ENCODE results near the gene GCNT1.
A peak's percentile ranks its signal among the peaks of the same experiment; 100 is the strongest.

The GCNT1 gene

DNA sequence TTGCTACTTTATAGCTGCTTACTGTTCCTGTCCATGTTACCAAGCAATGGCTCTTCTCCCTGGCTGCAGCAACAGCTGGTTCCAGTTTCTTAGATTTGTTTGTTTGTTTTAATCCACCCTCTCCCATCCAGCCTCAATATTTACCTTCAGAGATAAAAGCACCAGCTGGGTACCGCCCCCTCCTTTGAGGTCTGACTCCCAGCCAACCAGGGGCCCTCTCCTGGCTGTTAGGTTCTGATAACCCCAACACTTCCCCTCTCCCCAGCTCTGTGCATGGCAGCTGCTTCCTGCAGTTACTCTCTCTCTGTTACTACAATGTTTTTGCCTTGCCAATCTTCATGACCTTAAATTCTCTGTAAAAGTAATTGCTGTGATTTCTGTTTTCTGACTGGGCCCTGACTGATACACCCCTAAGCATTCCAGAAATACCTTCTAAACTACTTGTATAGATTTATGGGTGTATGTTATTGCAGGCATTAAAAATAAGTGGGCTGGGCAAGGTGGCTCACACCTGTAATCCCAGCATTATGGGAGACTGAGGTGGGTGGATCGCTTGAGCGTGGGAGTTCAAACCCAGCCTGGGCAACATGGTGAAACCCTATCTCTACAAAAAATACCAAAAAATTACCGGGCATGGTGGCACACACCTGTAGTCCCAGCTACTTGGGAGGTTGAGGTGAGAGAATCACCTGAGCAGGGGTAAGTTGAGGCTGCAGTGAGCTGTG is 2.6 kb upstream of the GCNT1 start:
- TF ChIP-seq, protein P1, sequence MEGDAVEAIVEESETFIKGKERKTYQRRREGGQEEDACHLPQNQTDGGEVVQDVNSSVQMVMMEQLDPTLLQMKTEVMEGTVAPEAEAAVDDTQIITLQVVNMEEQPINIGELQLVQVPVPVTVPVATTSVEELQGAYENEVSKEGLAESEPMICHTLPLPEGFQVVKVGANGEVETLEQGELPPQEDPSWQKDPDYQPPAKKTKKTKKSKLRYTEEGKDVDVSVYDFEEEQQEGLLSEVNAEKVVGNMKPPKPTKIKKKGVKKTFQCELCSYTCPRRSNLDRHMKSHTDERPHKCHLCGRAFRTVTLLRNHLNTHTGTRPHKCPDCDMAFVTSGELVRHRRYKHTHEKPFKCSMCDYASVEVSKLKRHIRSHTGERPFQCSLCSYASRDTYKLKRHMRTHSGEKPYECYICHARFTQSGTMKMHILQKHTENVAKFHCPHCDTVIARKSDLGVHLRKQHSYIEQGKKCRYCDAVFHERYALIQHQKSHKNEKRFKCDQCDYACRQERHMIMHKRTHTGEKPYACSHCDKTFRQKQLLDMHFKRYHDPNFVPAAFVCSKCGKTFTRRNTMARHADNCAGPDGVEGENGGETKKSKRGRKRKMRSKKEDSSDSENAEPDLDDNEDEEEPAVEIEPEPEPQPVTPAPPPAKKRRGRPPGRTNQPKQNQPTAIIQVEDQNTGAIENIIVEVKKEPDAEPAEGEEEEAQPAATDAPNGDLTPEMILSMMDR (IDR thresholded peaks at IDR 0.05; ENCODE audit: borderline replicate concordance, insufficient read depth, low read depth, low read length) = no peak
- no peak overlapping the region for H3K4me3 ChIP-seq (ENCODE audit: low read depth, low read length)

DNA sequence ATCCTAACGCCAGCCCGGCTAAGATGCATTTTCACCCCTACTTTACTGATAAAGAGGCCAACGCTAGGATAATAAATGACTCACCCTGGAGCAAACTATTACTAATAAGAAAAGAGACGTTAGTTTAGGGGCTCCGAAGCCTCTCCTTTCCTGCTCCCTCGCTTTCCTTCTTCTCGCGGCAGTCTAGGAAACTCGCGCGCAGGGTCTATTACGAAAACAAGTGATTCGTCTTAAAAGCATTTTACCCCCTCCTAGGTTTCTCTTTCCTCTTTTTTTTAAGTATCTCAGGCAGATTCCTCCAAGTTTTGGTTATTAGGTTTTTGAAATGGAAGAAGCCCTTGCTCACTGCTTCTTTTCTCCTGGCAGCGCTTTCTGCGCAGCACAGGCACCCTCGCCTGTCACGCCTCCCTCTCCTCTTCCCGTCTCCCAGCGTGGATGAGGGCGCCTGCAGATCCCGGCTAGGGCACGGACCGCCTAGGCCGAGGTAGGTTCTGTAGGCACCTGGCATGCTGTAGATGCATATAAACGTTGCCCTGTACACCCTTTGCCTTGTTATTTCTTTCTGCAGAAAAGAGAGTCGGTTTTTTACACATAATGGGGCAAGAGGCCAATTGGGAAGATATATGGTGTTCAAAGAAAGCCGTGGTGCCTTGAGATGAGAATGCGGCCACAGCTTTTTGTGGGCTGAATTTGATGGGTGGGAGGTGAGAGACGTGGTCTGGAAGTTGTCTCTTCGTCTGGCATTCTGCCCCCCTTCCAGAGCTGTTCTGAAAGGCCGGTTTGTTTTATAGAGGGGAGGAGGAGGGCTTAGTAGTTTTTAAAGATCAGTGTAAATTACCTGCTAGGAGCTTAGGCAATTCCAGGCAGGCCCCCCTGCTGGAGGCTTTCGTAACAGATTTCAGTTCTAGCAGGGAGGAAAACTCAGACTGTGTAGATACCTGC is 983 bp downstream of the GCNT1 start:
- TF ChIP-seq, protein P1 (IDR thresholded peaks at IDR 0.05; ENCODE audit: borderline replicate concordance, insufficient read depth, low read depth, low read length) = peak; percentile 30; the same call in 1 of the 2 replicates
- peak overlapping the region; percentile 91 for H3K4me3 ChIP-seq (ENCODE audit: low read depth, low read length)

DNA sequence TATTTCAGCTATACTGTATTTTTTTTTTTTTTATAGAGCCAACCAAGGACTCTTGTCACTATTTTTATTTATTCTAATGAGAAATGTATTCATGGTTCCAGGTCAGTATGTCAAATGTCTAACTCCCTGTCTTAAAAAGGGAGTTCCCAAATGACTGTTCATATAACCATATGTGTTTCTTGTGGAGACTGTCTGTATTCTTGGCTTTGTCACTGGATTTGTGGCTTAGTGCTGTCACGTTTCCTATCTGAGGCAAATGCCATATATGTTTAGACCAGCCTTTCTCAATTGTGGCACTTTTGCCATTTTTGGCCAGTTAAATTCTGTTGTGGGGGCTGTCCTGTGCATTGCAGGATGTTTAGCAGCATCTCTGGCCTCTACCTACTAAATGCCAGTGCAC is 3.1 kb downstream of the GCNT1 start:
- H3K4me3 ChIP-seq (ENCODE audit: low read depth, low read length) = no peak overlapping the region
- TF ChIP-seq, protein P1 (IDR thresholded peaks at IDR 0.05; ENCODE audit: borderline replicate concordance, insufficient read depth, low read depth, low read length) = no peak

DNA sequence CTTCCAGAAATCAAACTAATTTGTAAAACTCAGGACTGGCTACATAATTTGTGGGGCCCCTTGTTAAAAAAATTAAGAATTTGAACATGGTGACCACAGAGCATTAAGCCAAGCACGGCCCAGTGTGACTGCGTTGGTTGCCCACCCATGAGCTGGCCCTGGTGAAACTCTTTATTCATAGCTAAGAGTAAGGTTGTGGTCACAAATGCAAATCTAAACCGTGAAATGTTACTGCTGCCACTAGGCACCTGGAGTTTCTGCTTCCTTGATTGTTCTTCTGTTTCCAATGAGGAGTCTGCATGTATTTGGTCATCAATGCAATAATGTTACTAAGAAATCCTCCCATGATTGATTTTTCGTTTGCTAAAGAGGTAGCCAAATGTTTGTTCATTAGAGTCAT is 4.2 kb downstream of the GCNT1 start:
- no peak overlapping the region for H3K4me3 ChIP-seq (ENCODE audit: low read depth, low read length)
- TF ChIP-seq, protein P1 (IDR thresholded peaks at IDR 0.05; ENCODE audit: borderline replicate concordance, insufficient read depth, low read depth, low read length) = no peak

DNA sequence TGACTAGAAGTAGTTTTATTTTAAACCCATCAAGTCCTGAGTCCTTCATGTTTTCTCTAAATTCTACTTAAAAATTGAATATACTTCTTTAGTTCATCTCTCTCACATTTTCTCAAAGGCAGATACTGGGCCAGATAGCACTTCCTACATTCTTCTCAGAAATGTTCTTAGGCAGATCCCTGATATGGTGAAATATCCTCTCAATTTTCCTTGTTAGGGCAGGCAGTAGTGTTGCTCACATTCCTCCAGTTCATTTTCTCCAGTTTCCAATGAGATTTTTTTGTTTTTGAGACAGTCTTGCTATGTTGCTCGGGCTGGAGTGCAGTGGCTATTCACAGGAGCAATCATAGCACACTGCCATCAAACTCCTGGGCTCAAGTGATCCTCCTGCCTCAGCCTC is 5.7 kb downstream of the GCNT1 start:
- TF ChIP-seq, protein P1 (IDR thresholded peaks at IDR 0.05; ENCODE audit: borderline replicate concordance, insufficient read depth, low read depth, low read length) = no peak
- no peak overlapping the region for H3K4me3 ChIP-seq (ENCODE audit: low read depth, low read length)

DNA sequence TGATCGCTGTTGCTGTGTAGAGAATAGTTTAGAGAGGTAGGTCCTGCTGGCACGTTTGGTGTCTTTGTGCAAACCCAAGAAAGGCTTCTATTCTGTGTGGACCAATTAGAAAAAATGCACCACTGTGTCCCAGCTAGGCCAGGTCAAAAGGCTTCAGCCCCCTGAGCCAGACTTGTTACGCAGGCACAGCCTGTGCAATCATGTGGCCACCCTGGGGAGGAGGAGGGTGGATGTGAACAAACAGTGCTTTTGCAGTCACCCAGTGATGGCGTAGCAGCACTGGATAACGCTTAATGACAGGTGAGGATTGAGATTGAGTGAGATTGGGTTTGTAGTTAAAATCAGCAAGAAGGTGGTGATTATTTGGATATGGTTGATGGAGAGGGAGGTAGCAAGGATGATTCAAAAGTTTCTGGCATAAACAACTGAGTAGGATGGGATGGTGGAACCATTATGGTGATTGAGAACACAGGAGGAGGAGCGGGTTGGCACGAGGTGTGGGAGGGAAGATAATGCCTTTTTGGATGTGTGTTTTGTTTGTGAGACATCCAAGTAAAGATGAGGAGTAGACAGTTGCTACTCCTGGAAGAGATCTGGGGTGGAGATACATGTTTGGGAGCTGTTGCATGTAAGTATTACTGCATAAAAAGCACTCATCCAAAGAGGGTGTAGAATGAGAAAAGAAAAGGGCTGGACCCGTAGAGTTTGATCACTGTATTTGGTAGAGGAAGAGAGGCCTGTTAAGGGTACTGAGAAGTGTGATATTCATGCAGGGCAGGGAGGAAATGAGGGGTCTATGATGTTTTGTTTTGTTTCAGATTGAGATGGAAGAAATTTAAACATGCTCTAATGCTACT is 6.7 kb downstream of the GCNT1 start:
- no peak overlapping the region for H3K4me3 ChIP-seq (ENCODE audit: low read depth, low read length)
- TF ChIP-seq, protein P1 (IDR thresholded peaks at IDR 0.05; ENCODE audit: borderline replicate concordance, insufficient read depth, low read depth, low read length) = no peak

Data from GM12875 (cell line).